SK-N-SH (cell line): ENCODE results near the gene SYT7. TPM values are rescaled to one million over a fixed set of nuclear protein-coding genes. Genes with fewer than 3 reads are reported as not detected.

Experiments used
- CTCF ChIA-PET: fragments of 300-600, 350-600 bp; formaldehyde crosslinking; extraction: SDS; loops from one replicate; lab custom pipeline; 2021; lab: Yijun Ruan, JAX
- POLR2A ChIA-PET: fragments of 350-600 bp; sonication (Branson Sonifier 250); formaldehyde crosslinking; extraction: SDS; loops from one replicate; lab custom pipeline; 2020; ENCODE audit warnings: antibody characterized with exemption, inconsistent platforms; lab: Yijun Ruan, JAX
- DNase-seq: peaks from one replicate; pipeline ENCODE4 v3.0.0; 2012
- H2AFZ ChIP-seq: fragments of 200-600 bp; sonication (generic); 2 replicates; pipeline ENCODE4 v1.8.1; 2016; ENCODE audit warnings: antibody characterized with exemption, mild to moderate bottlenecking, low read depth
- H3F3A ChIP-seq: fragments of 200-600 bp; sonication (generic); replicated peaks from 2 replicates; pipeline ENCODE3; 2016; ENCODE audit warnings: antibody characterized with exemption, mild to moderate bottlenecking; ENCODE audit not compliant: insufficient read depth
- H3K27ac ChIP-seq, 2 experiments: fragments of 200-500 bp in 1 of 2; fragments of 200-600 bp in 1 of 2; sonication (Bioruptor generic) in 1 of 2; sonication (generic), shearing (Covaris generic) in 1 of 2; 2 replicates each; pipeline versions ENCODE4 v1.5.1 to v1.6.1; 2014 to 2016; ENCODE audit warnings: low read depth in 2 of 2, inconsistent platforms in 1 of 2, low read length in 1 of 2, mild to moderate bottlenecking in 1 of 2, mixed read lengths in 1 of 2
- H3K27me3 ChIP-seq: fragments of 200-600 bp; sonication (generic), shearing (Covaris generic); 2 replicates; pipeline ENCODE4 v1.6.1; 2016; ENCODE audit warnings: mixed run types; ENCODE audit not compliant: insufficient read depth
- H3K36me3 ChIP-seq, 2 experiments: fragments of 200-500 bp in 1 of 2; fragments of 200-600 bp in 1 of 2; sonication (Bioruptor generic) in 1 of 2; sonication (generic) in 1 of 2; replicated peaks in 1 of 2; 2 replicates each; pipeline versions ENCODE3 to v1.5.1; 2014 to 2016; ENCODE audit warnings: low read length in 1 of 2, mild to moderate bottlenecking in 1 of 2; ENCODE audit not compliant: insufficient read depth in 2 of 2, control insufficient read depth in 1 of 2
- H3K4me1 ChIP-seq, 2 experiments: fragments of 200-500 bp in 1 of 2; fragments of 200-600 bp in 1 of 2; sonication (Bioruptor generic) in 1 of 2; sonication (generic), shearing (Covaris generic) in 1 of 2; 2 replicates each; pipeline versions ENCODE4 v1.5.1 to v1.6.1; 2014 to 2016; ENCODE audit warnings: low read depth in 1 of 2, low read length in 1 of 2, mixed run types in 1 of 2; ENCODE audit not compliant: insufficient read depth in 2 of 2, control insufficient read depth in 1 of 2
- H3K4me2 ChIP-seq: fragments of 200-600 bp; sonication (generic), shearing (Covaris generic); 2 replicates; pipeline ENCODE4 v1.6.1; 2017; ENCODE audit warnings: mixed run types
- H3K4me3 ChIP-seq, 2 experiments: fragments of 200-500 bp in 1 of 2; fragments of 200-600 bp in 1 of 2; sonication (Bioruptor generic) in 1 of 2; sonication (generic), shearing (Covaris generic) in 1 of 2; 2 replicates each; pipeline versions ENCODE4 v1.5.1 to v1.8.1; 2014 to 2016; ENCODE audit warnings: low read depth in 2 of 2, inconsistent platforms in 1 of 2, low read length in 1 of 2, mild to moderate bottlenecking in 1 of 2, mixed read lengths in 1 of 2, moderate library complexity in 1 of 2
- H3K79me2 ChIP-seq: fragments of 200-600 bp; sonication (generic); 2 replicates; pipeline ENCODE4 v1.8.1; 2017; ENCODE audit warnings: mild to moderate bottlenecking; ENCODE audit not compliant: insufficient read depth
- H3K9ac ChIP-seq: fragments of 200-600 bp; sonication (generic); 2 replicates; pipeline ENCODE4 v1.6.1; 2017; ENCODE audit warnings: mixed run types
- H3K9me2 ChIP-seq: fragments of 200-600 bp; sonication (generic); 2 replicates; pipeline ENCODE4 v1.6.1; 2017; ENCODE audit warnings: mixed run types
- H3K9me3 ChIP-seq: fragments of 200-600 bp; sonication (generic); 2 replicates; pipeline ENCODE4 v1.6.1; 2017; ENCODE audit warnings: mixed run types, mild to moderate bottlenecking, moderate library complexity
- H4K20me1 ChIP-seq: fragments of 200-600 bp; sonication (generic); 2 replicates; pipeline ENCODE4 v1.6.1; 2017; ENCODE audit warnings: mild to moderate bottlenecking, mixed run types; ENCODE audit not compliant: insufficient read depth
- FOSL2 ChIP-seq: IDR thresholded peaks from 2 replicates; pipeline ENCODE4 v1.4.0; 2012; ENCODE audit warnings: low read depth, mild to moderate bottlenecking, moderate library complexity, borderline replicate concordance
- FOXJ3 ChIP-seq: sonication (generic); formaldehyde crosslinking; IDR thresholded peaks from 2 replicates; pipeline ENCODE4 v1.5.1; 2020; ENCODE audit warnings: mild to moderate bottlenecking, missing genetic modification reagents
- JUND ChIP-seq: IDR thresholded peaks from 2 replicates; pipeline ENCODE4 v1.4.0; 2012
- MXI1 ChIP-seq: IDR thresholded peaks from 2 replicates; pipeline ENCODE4 v1.6.1; 2012; ENCODE audit warnings: mild to moderate bottlenecking, low read depth, low read length, improper control_type of control experiment
- NRF1 ChIP-seq: IDR thresholded peaks from 2 replicates; pipeline ENCODE4 v1.6.1; 2012; ENCODE audit warnings: low read depth, mild to moderate bottlenecking, low read length
- RCOR1 ChIP-seq: fragments of 150-350 bp; IDR thresholded peaks from 2 replicates; pipeline ENCODE4 v1.6.1; 2017; ENCODE audit warnings: antibody characterized with exemption, low read length
- SIN3A ChIP-seq: IDR thresholded peaks from 2 replicates; pipeline ENCODE4 v1.6.1; 2012; ENCODE audit warnings: low read depth, mild to moderate bottlenecking, low read length, moderate library complexity, borderline replicate concordance
- SMC3 ChIP-seq: IDR thresholded peaks from 2 replicates; pipeline ENCODE4 v1.6.1; 2012; ENCODE audit warnings: low read depth, low read length, improper control_type of control experiment
- TAF1 ChIP-seq: IDR thresholded peaks from 2 replicates; pipeline ENCODE4 v1.6.1; 2012; ENCODE audit warnings: low read depth, mild to moderate bottlenecking, low read length, moderate library complexity, borderline replicate concordance
- WGBS: methylation state at CpG from one replicate; pipeline ENCODE4 v1.1.6; 2017; ENCODE audit warnings: low lambda C conversion rate; 5-methylcytosine and 5-hydroxymethylcytosine counted together
- polyA plus RNA-seq, 3 experiments: library from polyadenylated mRNA; depleted of rRNA; stranded (reverse); fragments of >200 nt; gene quantifications; 2 replicates each; pipeline ENCODE4 v1.2.3, GENCODE V29; 2012
- TF ChIP-seq, protein P1 (sequence below): IDR thresholded peaks from 2 replicates; pipeline ENCODE4 v1.6.1; 2012; ENCODE audit warnings: mild to moderate bottlenecking, low read depth, low read length, moderate library complexity
- TF ChIP-seq, protein P2 (sequence below): fragments of 150-350 bp; IDR thresholded peaks from 2 replicates; pipeline ENCODE4 v1.6.1; 2017; ENCODE audit warnings: antibody characterized with exemption, low read length, low read depth, borderline replicate concordance

SYT7 gene
- polyA plus RNA-seq, 1 of the 3 experiments (the other 2 are of a cell fraction), result 1.1 TPM

DNA sequence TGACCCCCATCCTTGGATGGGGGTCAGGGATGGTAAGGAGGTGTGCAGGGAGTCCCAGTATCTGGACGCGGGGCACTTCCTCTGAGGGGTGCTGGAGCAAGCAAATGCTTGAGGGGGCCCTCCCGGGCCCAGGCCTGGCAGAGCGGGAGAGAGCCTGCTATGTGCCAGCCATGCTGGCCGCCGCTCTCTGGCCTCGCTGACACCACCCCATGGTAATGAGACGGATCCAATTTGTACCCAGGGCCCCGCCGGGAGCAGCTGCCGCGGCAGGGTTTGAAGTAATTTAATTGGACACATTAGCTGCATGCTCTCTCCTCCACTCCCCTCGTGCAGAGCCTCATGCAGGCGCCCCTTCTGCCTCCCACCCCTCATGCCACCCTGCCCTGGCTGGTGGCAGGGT lies 6.3 kb downstream of the SYT7 start:
- 45% methylated on average over 6 of the region's 14 CpGs for WGBS
- TF ChIP-seq RCOR1 (peak; percentile 24; the same call in 1 of the 2 replicates), FOSL2 (no peak), MXI1 (peak; percentile 61)
- H3K27me3 ChIP-seq, result peaks cover 15% of the 10 kb centered on the region
- no peak overlapping the region for H3K9ac ChIP-seq
- no peak overlapping the region for H2AFZ ChIP-seq
- ChIA-PET POLR2A (interaction anchor here (0.6 to 1.3 kb wide), 5 partner anchors 9 to 154 kb away, joined by 3 to 7 read pairs (median 4); no protein-coding TSS in a partner anchor), CTCF (interaction anchor here (1.0 to 22.0 kb wide), 18 partner anchors 9 to 189 kb away, joined by 3 to 404 read pairs (median 6); partner anchors contain the start of gene LRRC10B)
- no peaks in the 10 kb centered on the region for H3K9me2 ChIP-seq
- H3K4me3 ChIP-seq, result no peak overlapping the region; a peak in 1 of 4 replicates
- H3K9me3 ChIP-seq, result no peaks in the 10 kb centered on the region
- no peaks in the 10 kb centered on the region for H3K36me3 ChIP-seq
- H3K4me2 ChIP-seq, result no peak overlapping the region
- no peaks in the 10 kb centered on the region for H3F3A ChIP-seq
- no peaks in the 10 kb centered on the region for H3K79me2 ChIP-seq
- H3K27ac ChIP-seq, result peak overlapping the region in 1 of 2 experiments; percentile 80; a peak in 2 of 4 replicates
- no peaks in the 10 kb centered on the region for H4K20me1 ChIP-seq
- peak; percentile 78 for DNase-seq
- H3K4me1 ChIP-seq, result peaks cover 0 to 98% of the 10 kb centered on the region in 2 experiments; a peak in 1 of 4 replicates

DNA sequence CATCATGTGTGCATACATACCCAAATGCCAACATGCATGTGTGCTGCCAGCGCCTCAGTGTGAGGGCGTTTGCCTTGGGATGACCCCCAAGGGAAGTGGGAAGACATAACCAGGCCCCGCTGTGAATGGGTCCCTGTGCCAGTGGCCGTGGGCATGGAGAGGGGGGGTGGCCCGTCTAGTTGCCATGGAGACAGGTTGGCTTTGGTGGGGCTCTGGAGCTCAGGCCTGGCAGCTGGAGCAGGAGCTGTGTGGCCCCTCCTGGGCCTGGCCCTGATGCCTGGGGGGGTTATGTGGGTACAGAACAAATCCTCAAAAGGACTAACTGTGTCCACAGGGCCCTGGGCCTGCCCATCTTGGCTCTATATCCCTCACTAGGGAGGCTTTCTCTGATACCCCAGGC lies 8.0 kb downstream of the SYT7 start:
- Histone ChIP-seq H3K36me3 (no peaks in the 10 kb centered on the region), H4K20me1 (no peaks in the 10 kb centered on the region), H3K79me2 (no peaks in the 10 kb centered on the region), H3K4me3 (no peak overlapping the region), H3K9ac (no peak overlapping the region), H3K27me3 (peaks cover 7% of the 10 kb centered on the region), H3K4me1 (peaks cover 0 to 95% of the 10 kb centered on the region in 2 experiments; a peak in 1 of 4 replicates), H3K4me2 (no peak overlapping the region), H2AFZ (no peak overlapping the region), H3K9me3 (no peaks in the 10 kb centered on the region), H3F3A (no peaks in the 10 kb centered on the region), H3K27ac (peak overlapping the region in 1 of 2 experiments; percentile 80; a peak in 1 of 4 replicates), H3K9me2 (no peaks in the 10 kb centered on the region)
- ChIA-PET POLR2A (no interaction called here), CTCF (interaction anchor here (1.1 to 22.0 kb wide), 5 partner anchors 14 to 127 kb away, joined by 4 to 404 read pairs (median 7); partner anchors contain the start of gene LRRC10B)
- TF ChIP-seq, protein P1, sequence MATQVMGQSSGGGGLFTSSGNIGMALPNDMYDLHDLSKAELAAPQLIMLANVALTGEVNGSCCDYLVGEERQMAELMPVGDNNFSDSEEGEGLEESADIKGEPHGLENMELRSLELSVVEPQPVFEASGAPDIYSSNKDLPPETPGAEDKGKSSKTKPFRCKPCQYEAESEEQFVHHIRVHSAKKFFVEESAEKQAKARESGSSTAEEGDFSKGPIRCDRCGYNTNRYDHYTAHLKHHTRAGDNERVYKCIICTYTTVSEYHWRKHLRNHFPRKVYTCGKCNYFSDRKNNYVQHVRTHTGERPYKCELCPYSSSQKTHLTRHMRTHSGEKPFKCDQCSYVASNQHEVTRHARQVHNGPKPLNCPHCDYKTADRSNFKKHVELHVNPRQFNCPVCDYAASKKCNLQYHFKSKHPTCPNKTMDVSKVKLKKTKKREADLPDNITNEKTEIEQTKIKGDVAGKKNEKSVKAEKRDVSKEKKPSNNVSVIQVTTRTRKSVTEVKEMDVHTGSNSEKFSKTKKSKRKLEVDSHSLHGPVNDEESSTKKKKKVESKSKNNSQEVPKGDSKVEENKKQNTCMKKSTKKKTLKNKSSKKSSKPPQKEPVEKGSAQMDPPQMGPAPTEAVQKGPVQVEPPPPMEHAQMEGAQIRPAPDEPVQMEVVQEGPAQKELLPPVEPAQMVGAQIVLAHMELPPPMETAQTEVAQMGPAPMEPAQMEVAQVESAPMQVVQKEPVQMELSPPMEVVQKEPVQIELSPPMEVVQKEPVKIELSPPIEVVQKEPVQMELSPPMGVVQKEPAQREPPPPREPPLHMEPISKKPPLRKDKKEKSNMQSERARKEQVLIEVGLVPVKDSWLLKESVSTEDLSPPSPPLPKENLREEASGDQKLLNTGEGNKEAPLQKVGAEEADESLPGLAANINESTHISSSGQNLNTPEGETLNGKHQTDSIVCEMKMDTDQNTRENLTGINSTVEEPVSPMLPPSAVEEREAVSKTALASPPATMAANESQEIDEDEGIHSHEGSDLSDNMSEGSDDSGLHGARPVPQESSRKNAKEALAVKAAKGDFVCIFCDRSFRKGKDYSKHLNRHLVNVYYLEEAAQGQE, result no peak
- TF ChIP-seq JUND, result no peak
- TF ChIP-seq SIN3A, result no peak
- TF ChIP-seq NRF1, result no peak
- TF ChIP-seq RCOR1, result no peak
- no peak for TF ChIP-seq TAF1
- TF ChIP-seq SMC3, result no peak
- no peak for TF ChIP-seq FOXJ3 (CRISPR knock-in tag)
- TF ChIP-seq, protein P2, sequence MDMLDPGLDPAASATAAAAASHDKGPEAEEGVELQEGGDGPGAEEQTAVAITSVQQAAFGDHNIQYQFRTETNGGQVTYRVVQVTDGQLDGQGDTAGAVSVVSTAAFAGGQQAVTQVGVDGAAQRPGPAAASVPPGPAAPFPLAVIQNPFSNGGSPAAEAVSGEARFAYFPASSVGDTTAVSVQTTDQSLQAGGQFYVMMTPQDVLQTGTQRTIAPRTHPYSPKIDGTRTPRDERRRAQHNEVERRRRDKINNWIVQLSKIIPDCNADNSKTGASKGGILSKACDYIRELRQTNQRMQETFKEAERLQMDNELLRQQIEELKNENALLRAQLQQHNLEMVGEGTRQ, result no peak
- 53% methylated on average over 2 of the region's 5 CpGs for WGBS
- DNase-seq, result peak; percentile 77
